GM12865 (cell line): ENCODE data around the gene LRRC53.

Source experiments
- DNase-seq: peaks from one replicate; pipeline ENCODE4 v3.0.0; 2010; ENCODE audit warnings: low read depth
- H3K4me3 ChIP-seq: 2 replicates; pipeline ENCODE4 v1.5.1; 2011; ENCODE audit warnings: mild to moderate bottlenecking, low read depth, low read length, control low read depth
- CTCF ChIP-seq: IDR thresholded peaks from 2 replicates; pipeline ENCODE4 v1.5.1; 2011; ENCODE audit warnings: low read length, control low read depth, low read depth, inconsistent platforms; ENCODE audit not compliant: insufficient read depth; ENCODE audit errors: missing control alignments

Gene LRRC53

GRCh38 chr1:74512170-74512915 is at the start of gene LRRC53:
Gene LRRC53 (minus strand): TSS chr1:74512611. CDS start chr1:74483349, 29,262 bp downstream.
- TF ChIP-seq CTCF, result no peak
- no peak within 1 kb of the TSS for H3K4me3 ChIP-seq
- no peak for DNase-seq

- no peak for TF ChIP-seq CTCF
- no peak overlapping the region for H3K4me3 ChIP-seq
- no peak for DNase-seq
These were observed 37.5 kb upstream of the LRRC53 start for GRCh38 chr1:74549932-74550331.

- H3K4me3 ChIP-seq, result no peak overlapping the region
- TF ChIP-seq CTCF, result no peak
- no peak for DNase-seq
These were observed 36.7 kb upstream of the LRRC53 start for GRCh38 chr1:74548961-74549750.

GRCh38 chr1:74545821-74546220 is 33.4 kb upstream of the LRRC53 start:
- no peak overlapping the region for H3K4me3 ChIP-seq
- no peak for DNase-seq
- no peak for TF ChIP-seq CTCF

GRCh38 chr1:74534241-74534640 is 21.8 kb upstream of the LRRC53 start:
- DNase-seq, result no peak
- no peak for TF ChIP-seq CTCF
- no peak overlapping the region for H3K4me3 ChIP-seq

- no peak for TF ChIP-seq CTCF
- H3K4me3 ChIP-seq, result no peak overlapping the region
- no peak for DNase-seq
These were observed 19.4 kb upstream of the LRRC53 start for GRCh38 chr1:74531796-74532195.

GRCh38 chr1:74530892-74531291 is 18.5 kb upstream of the LRRC53 start:
- no peak for DNase-seq
- H3K4me3 ChIP-seq, result no peak overlapping the region
- TF ChIP-seq CTCF, result no peak
